GM12878 (cell line): Measurements from ENCODE around the gene LPIN1. TPM values are rescaled to one million over a fixed set of nuclear protein-coding genes. Genes with fewer than 3 reads are reported as not detected.

Experiments used
- ETV6 ChIP-seq, 2 experiments: fragments of 450-650 bp in 1 of 2; IDR thresholded peaks in 1 of 2; conservative IDR thresholded peaks in 1 of 2; 2 replicates each; pipeline ENCODE4 v1.6.1; 2014; ENCODE audit warnings: antibody characterized with exemption in 1 of 2, borderline replicate concordance in 1 of 2, low read depth in 1 of 2, mild to moderate bottlenecking in 1 of 2, moderate library complexity in 1 of 2
- FOS ChIP-seq: IDR thresholded peaks from 3 replicates; pipeline ENCODE4 v1.6.1; 2011; ENCODE audit warnings: borderline replicate concordance; ENCODE audit not compliant: insufficient read length; ENCODE audit errors: extremely low read depth
- HCFC1 ChIP-seq: fragments of 150-350 bp; IDR thresholded peaks from 2 replicates; pipeline ENCODE4 v1.6.1; 2014; ENCODE audit warnings: low read length
- HDAC6 ChIP-seq: fragments of 200-600 bp; sonication (generic); IDR thresholded peaks from one replicate; pipeline ENCODE4 v1.8.0; 2017; ENCODE audit warnings: antibody characterized with exemption; ENCODE audit not compliant: unreplicated experiment
- IKZF1 ChIP-seq: fragments of 450-650 bp; conservative IDR thresholded peaks from 2 replicates; pipeline ENCODE4 v1.6.1; 2017; ENCODE audit warnings: antibody characterized with exemption, mild to moderate bottlenecking
- NFYB ChIP-seq: IDR thresholded peaks from 2 replicates; pipeline ENCODE4 v1.6.1; 2011; ENCODE audit warnings: low read depth, mild to moderate bottlenecking, low read length, improper control_type of control experiment, moderate library complexity; ENCODE audit not compliant: insufficient read depth
- RAD51 ChIP-seq: fragments of 450-650 bp; IDR thresholded peaks from 2 replicates; pipeline ENCODE4 v1.6.1; 2016; ENCODE audit warnings: moderate library complexity, mild to moderate bottlenecking, inconsistent platforms
- STAT3 ChIP-seq: IDR thresholded peaks from 2 replicates; pipeline ENCODE4 v1.6.1; 2011; ENCODE audit warnings: low read depth, low read length, improper control_type of control experiment
- TARDBP ChIP-seq: IDR thresholded peaks from 2 replicates; pipeline ENCODE4 v1.6.1; 2016; ENCODE audit warnings: borderline replicate concordance
- TCF12 ChIP-seq: IDR thresholded peaks from 2 replicates; pipeline ENCODE4 v1.6.1; 2011; ENCODE audit warnings: low read depth, mild to moderate bottlenecking, low read length
- ZZZ3 ChIP-seq: IDR thresholded peaks from 2 replicates; pipeline ENCODE4 v1.6.1; 2011; ENCODE audit warnings: low read depth; ENCODE audit not compliant: control insufficient read depth, insufficient read length
- polyA plus RNA-seq, 11 experiments: library from polyadenylated mRNA; depleted of rRNA in 4 of 11; unstranded in 6 of 11; stranded (reverse) in 5 of 11; fragments of >200 nt; fragmentation: Nextera tagmentation in 4 of 11; fragmentation: Illumina TruSeq in 1 of 11; extraction: Ambion mirVana in 4 of 11; extraction: Trizol in 1 of 11; gene quantifications; 1 replicate in 1 of 11; 2 replicates in 10 of 11; pipeline versions ENCODE4 v1.2.1 to v1.2.3, GENCODE V29; 2011 to 2016; ENCODE audit warnings: inconsistent platforms in 2 of 11, missing spikeins in 2 of 11, low read depth in 1 of 11
- total RNA-seq, 4 experiments: library from RNA; depleted of rRNA in 3 of 4; stranded (reverse); fragments of >200 nt in 3 of 4; fragmentation: Illumina TruSeq in 1 of 4; extraction: Trizol in 1 of 4; gene quantifications; 2 replicates each; pipeline versions ENCODE4 v1.2.1 to v1.2.3, GENCODE V29; 2013 to 2021
- TF ChIP-seq, protein P1 (sequence below): IDR thresholded peaks from 2 replicates; pipeline ENCODE4 v1.6.1; 2012; ENCODE audit warnings: improper control_type of control experiment, low read depth, low read length; ENCODE audit not compliant: insufficient replicate concordance
- TF ChIP-seq, protein P2 (sequence below): fragments of 450-650 bp; IDR thresholded peaks from 2 replicates; pipeline ENCODE4 v1.6.1; 2016; ENCODE audit warnings: mild to moderate bottlenecking
- TF ChIP-seq, protein P3 (sequence below): fragments of 150-350 bp; IDR thresholded peaks from 2 replicates; pipeline ENCODE4 v1.6.1; 2016; ENCODE audit warnings: low read depth, low read length
- TF ChIP-seq, protein P4 (sequence below): IDR thresholded peaks from 2 replicates; pipeline ENCODE4 v1.6.1; 2011; ENCODE audit warnings: low read depth, low read length, improper control_type of control experiment, borderline replicate concordance

LPIN1 gene
- total and polyA plus RNA-seq, 10 of the 15 experiments (the other 5 are each of a cell fraction or from before 2014, with no cell fraction given) = 18.8 to 82.5 (median 50.3) TPM

DNA sequence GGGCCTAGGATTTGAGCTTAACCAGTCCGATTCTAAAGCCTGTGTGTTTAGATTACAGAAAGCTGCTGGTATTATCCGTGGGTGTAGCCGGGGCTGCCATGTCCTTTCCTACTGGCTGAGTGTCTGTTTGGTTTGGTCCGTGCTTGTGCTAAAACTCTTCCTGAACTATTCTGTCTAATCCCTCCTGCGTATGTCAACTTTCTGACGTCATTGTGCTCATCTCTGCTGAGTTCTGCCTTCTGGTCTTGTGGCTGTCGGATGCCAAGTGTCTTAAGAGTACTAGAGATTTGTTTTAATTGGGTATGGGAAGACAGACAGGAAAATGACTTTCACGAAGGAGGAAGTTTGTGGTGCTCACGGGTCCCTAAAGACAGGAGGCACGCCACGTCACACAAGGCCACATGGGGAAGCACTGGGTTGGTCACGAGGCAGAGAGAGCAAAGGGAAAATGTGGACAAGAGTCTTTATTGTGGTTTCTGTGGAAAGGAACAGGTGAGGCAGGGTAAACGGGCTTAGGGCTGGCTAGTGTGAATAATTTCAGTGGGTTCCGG lies 44.6 kb upstream of the LPIN1 start (continued):
- TF ChIP-seq, protein P1, sequence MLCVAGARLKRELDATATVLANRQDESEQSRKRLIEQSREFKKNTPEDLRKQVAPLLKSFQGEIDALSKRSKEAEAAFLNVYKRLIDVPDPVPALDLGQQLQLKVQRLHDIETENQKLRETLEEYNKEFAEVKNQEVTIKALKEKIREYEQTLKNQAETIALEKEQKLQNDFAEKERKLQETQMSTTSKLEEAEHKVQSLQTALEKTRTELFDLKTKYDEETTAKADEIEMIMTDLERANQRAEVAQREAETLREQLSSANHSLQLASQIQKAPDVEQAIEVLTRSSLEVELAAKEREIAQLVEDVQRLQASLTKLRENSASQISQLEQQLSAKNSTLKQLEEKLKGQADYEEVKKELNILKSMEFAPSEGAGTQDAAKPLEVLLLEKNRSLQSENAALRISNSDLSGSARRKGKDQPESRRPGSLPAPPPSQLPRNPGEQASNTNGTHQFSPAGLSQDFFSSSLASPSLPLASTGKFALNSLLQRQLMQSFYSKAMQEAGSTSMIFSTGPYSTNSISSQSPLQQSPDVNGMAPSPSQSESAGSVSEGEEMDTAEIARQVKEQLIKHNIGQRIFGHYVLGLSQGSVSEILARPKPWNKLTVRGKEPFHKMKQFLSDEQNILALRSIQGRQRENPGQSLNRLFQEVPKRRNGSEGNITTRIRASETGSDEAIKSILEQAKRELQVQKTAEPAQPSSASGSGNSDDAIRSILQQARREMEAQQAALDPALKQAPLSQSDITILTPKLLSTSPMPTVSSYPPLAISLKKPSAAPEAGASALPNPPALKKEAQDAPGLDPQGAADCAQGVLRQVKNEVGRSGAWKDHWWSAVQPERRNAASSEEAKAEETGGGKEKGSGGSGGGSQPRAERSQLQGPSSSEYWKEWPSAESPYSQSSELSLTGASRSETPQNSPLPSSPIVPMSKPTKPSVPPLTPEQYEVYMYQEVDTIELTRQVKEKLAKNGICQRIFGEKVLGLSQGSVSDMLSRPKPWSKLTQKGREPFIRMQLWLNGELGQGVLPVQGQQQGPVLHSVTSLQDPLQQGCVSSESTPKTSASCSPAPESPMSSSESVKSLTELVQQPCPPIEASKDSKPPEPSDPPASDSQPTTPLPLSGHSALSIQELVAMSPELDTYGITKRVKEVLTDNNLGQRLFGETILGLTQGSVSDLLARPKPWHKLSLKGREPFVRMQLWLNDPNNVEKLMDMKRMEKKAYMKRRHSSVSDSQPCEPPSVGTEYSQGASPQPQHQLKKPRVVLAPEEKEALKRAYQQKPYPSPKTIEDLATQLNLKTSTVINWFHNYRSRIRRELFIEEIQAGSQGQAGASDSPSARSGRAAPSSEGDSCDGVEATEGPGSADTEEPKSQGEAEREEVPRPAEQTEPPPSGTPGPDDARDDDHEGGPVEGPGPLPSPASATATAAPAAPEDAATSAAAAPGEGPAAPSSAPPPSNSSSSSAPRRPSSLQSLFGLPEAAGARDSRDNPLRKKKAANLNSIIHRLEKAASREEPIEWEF = no peak
- TF ChIP-seq ETV6 (conservative IDR thresholded peaks at IDR 0.05 in 1 of 2, IDR thresholded peaks at IDR 0.05 in 1 of 2; ENCODE audit: borderline replicate concordance in 1 of 2, low read depth in 1 of 2) (no peak), NFYB (no peak), STAT3 (no peak), TARDBP (no peak), HDAC6 (no peak), RAD51 (peak; percentile 63; the same call in 1 of the 2 replicates), IKZF1 (peak; percentile 53), TCF12 (0 out of 2 replicates have a peak, but pooled peaks have one; percentile 5), ZZZ3 (no peak), FOS (no peak), HCFC1 (no peak)
- TF ChIP-seq, protein P2, sequence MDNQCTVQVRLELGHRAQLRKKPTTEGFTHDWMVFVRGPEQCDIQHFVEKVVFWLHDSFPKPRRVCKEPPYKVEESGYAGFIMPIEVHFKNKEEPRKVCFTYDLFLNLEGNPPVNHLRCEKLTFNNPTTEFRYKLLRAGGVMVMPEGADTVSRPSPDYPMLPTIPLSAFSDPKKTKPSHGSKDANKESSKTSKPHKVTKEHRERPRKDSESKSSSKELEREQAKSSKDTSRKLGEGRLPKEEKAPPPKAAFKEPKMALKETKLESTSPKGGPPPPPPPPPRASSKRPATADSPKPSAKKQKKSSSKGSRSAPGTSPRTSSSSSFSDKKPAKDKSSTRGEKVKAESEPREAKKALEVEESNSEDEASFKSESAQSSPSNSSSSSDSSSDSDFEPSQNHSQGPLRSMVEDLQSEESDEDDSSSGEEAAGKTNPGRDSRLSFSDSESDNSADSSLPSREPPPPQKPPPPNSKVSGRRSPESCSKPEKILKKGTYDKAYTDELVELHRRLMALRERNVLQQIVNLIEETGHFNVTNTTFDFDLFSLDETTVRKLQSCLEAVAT = 0 out of 2 replicates have a peak, but pooled peaks have one; percentile 53
- TF ChIP-seq, protein P3, sequence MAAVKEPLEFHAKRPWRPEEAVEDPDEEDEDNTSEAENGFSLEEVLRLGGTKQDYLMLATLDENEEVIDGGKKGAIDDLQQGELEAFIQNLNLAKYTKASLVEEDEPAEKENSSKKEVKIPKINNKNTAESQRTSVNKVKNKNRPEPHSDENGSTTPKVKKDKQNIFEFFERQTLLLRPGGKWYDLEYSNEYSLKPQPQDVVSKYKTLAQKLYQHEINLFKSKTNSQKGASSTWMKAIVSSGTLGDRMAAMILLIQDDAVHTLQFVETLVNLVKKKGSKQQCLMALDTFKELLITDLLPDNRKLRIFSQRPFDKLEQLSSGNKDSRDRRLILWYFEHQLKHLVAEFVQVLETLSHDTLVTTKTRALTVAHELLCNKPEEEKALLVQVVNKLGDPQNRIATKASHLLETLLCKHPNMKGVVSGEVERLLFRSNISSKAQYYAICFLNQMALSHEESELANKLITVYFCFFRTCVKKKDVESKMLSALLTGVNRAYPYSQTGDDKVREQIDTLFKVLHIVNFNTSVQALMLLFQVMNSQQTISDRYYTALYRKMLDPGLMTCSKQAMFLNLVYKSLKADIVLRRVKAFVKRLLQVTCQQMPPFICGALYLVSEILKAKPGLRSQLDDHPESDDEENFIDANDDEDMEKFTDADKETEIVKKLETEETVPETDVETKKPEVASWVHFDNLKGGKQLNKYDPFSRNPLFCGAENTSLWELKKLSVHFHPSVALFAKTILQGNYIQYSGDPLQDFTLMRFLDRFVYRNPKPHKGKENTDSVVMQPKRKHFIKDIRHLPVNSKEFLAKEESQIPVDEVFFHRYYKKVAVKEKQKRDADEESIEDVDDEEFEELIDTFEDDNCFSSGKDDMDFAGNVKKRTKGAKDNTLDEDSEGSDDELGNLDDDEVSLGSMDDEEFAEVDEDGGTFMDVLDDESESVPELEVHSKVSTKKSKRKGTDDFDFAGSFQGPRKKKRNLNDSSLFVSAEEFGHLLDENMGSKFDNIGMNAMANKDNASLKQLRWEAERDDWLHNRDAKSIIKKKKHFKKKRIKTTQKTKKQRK = no peak
- TF ChIP-seq, protein P4, sequence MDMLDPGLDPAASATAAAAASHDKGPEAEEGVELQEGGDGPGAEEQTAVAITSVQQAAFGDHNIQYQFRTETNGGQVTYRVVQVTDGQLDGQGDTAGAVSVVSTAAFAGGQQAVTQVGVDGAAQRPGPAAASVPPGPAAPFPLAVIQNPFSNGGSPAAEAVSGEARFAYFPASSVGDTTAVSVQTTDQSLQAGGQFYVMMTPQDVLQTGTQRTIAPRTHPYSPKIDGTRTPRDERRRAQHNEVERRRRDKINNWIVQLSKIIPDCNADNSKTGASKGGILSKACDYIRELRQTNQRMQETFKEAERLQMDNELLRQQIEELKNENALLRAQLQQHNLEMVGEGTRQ = no peak; the same call in 1 of the 2 replicates
